Measurements from ENCODE around the gene PCDHB4. TPM values are rescaled to one million over a fixed set of nuclear protein-coding genes. Genes with fewer than 3 reads are reported as not detected.

The PCDHB4 gene
- polyA plus RNA-seq, 1 of the 3 experiments (the other 2 are of a cell fraction): 0.51 TPM

GRCh38 chr5:141119250-141119649 is 2.4 kb upstream of the PCDHB4 start (continued):
- TF ChIP-seq EZH2phosphoT487 (IDR thresholded peaks at IDR 0.05; ENCODE audit: borderline replicate concordance, low read depth) (no peak), YY1 (IDR thresholded peaks at IDR 0.05; ENCODE audit: low read depth) (no peak), GABPA (IDR thresholded peaks at IDR 0.05; ENCODE audit: low read depth) (no peak), CHD2 (IDR thresholded peaks at IDR 0.05; ENCODE audit: low read length, partially characterized antibody) (no peak), USF1 (IDR thresholded peaks at IDR 0.05; ENCODE audit: borderline replicate concordance, low read depth) (no peak), RAD21 (IDR thresholded peaks at IDR 0.05; ENCODE audit: low read length) (no peak), TAF1 (IDR thresholded peaks at IDR 0.05; ENCODE audit: borderline replicate concordance, low read depth, low read length) (no peak), EP300 (IDR thresholded peaks at IDR 0.05; ENCODE audit: borderline replicate concordance in 1 of 2, low read depth in 1 of 2, low read length in 1 of 2) (no peak), FOXJ3 (CRISPR knock-in tag; IDR thresholded peaks at IDR 0.05) (no peak), RFX5 (IDR thresholded peaks at IDR 0.05; ENCODE audit: low read length) (no peak), NRF1 (IDR thresholded peaks at IDR 0.05; ENCODE audit: low read depth, low read length) (no peak)
- TF ChIP-seq, protein P1, sequence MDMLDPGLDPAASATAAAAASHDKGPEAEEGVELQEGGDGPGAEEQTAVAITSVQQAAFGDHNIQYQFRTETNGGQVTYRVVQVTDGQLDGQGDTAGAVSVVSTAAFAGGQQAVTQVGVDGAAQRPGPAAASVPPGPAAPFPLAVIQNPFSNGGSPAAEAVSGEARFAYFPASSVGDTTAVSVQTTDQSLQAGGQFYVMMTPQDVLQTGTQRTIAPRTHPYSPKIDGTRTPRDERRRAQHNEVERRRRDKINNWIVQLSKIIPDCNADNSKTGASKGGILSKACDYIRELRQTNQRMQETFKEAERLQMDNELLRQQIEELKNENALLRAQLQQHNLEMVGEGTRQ (IDR thresholded peaks at IDR 0.05; ENCODE audit: borderline replicate concordance, low read depth, low read length): no peak

GRCh38 chr5:141121985-141122384 is 367 bp downstream of the PCDHB4 start:
- Histone ChIP-seq H3K27me3 (ENCODE audit: insufficient read depth) (no peaks in the 10 kb centered on the region), H3K9me2 (no peaks in the 10 kb centered on the region), H3K36me3 (replicated peaks in 1 of 2; ENCODE audit: control insufficient read depth in 1 of 2, insufficient read depth in 2 of 2, low read length in 1 of 2) (no peaks in the 10 kb centered on the region), H3K9ac (no peak overlapping the region), H3K4me2 (peak overlapping the region; percentile 52; the same call in 1 of the 2 replicates), H3K4me3 (ENCODE audit: low read depth in 2 of 2, low read length in 1 of 2) (peak overlapping the region; percentile 38 to 41), H3K9me3 (no peaks in the 10 kb centered on the region; the same call in 1 of the 2 replicates), H3F3A (replicated peaks; ENCODE audit: insufficient read depth) (no peaks in the 10 kb centered on the region), H3K4me1 (ENCODE audit: control insufficient read depth in 1 of 2, insufficient read depth in 2 of 2, low read depth in 1 of 2, low read length in 1 of 2) (peaks cover 0 to 2% of the 10 kb centered on the region in 2 experiments; a peak in 1 of 4 replicates), H4K20me1 (ENCODE audit: insufficient read depth) (no peaks in the 10 kb centered on the region), H2AFZ (ENCODE audit: low read depth) (no peak overlapping the region; the same call in 1 of the 2 replicates), H3K79me2 (ENCODE audit: insufficient read depth) (no peaks in the 10 kb centered on the region), H3K27ac (ENCODE audit: low read depth in 2 of 2, low read length in 1 of 2) (no peak overlapping the region; a peak in 1 of 4 replicates)
- peak; percentile 57 for DNase-seq
- WGBS (ENCODE audit: low lambda C conversion rate): 39% methylated on average over 11 of the region's 12 CpGs
- ChIA-PET CTCF (interaction anchor here (0.5 to 3.0 kb wide), 38 partner anchors 8 to 445 kb away, joined by 3 to 15 read pairs (median 4); partner anchors contain the start of genes PCDHB14, PCDHB15, PCDHB16 and PCDHB2), POLR2A (interaction anchor here (1.0 kb wide), 1 partner anchor 28 kb away, joined by 3 read pairs; the partner anchor contains the start of gene PCDHB6)
- no peak for TF ChIP-seq FOXM1 (IDR thresholded peaks at IDR 0.05; ENCODE audit: low read depth)
- TF ChIP-seq FOSL2 (IDR thresholded peaks at IDR 0.05; ENCODE audit: borderline replicate concordance, low read depth): no peak
- no peak for TF ChIP-seq RAD21 (IDR thresholded peaks at IDR 0.05; ENCODE audit: low read length)
- TF ChIP-seq, protein P2, sequence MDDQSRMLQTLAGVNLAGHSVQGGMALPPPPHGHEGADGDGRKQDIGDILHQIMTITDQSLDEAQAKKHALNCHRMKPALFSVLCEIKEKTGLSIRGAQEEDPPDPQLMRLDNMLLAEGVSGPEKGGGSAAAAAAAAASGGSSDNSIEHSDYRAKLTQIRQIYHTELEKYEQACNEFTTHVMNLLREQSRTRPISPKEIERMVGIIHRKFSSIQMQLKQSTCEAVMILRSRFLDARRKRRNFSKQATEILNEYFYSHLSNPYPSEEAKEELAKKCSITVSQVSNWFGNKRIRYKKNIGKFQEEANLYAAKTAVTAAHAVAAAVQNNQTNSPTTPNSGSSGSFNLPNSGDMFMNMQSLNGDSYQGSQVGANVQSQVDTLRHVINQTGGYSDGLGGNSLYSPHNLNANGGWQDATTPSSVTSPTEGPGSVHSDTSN (IDR thresholded peaks at IDR 0.05): no peak
- no peak for TF ChIP-seq USF1 (IDR thresholded peaks at IDR 0.05; ENCODE audit: borderline replicate concordance, low read depth)
- no peak for TF ChIP-seq CHD2 (IDR thresholded peaks at IDR 0.05; ENCODE audit: low read length, partially characterized antibody)
- TF ChIP-seq GABPA (IDR thresholded peaks at IDR 0.05; ENCODE audit: low read depth): no peak
- TF ChIP-seq GATA2 (CRISPR knock-in tag; IDR thresholded peaks at IDR 0.05): no peak
- TF ChIP-seq POLR2AphosphoS5 (IDR thresholded peaks at IDR 0.05; ENCODE audit: low read depth, low read length): no peak
- no peak for TF ChIP-seq MAX (IDR thresholded peaks at IDR 0.05; ENCODE audit: low read depth)
- TF ChIP-seq, protein P3, sequence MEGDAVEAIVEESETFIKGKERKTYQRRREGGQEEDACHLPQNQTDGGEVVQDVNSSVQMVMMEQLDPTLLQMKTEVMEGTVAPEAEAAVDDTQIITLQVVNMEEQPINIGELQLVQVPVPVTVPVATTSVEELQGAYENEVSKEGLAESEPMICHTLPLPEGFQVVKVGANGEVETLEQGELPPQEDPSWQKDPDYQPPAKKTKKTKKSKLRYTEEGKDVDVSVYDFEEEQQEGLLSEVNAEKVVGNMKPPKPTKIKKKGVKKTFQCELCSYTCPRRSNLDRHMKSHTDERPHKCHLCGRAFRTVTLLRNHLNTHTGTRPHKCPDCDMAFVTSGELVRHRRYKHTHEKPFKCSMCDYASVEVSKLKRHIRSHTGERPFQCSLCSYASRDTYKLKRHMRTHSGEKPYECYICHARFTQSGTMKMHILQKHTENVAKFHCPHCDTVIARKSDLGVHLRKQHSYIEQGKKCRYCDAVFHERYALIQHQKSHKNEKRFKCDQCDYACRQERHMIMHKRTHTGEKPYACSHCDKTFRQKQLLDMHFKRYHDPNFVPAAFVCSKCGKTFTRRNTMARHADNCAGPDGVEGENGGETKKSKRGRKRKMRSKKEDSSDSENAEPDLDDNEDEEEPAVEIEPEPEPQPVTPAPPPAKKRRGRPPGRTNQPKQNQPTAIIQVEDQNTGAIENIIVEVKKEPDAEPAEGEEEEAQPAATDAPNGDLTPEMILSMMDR (IDR thresholded peaks at IDR 0.05): no peak
- no peak for TF ChIP-seq TEAD4 (IDR thresholded peaks at IDR 0.05; ENCODE audit: borderline replicate concordance, insufficient read depth)
- no peak for TF ChIP-seq ELF1 (IDR thresholded peaks at IDR 0.05)
- no peak for TF ChIP-seq YY1 (IDR thresholded peaks at IDR 0.05; ENCODE audit: low read depth)
- TF ChIP-seq SIN3A (IDR thresholded peaks at IDR 0.05; ENCODE audit: borderline replicate concordance, low read depth, low read length): no peak

All from SK-N-SH (cell line).